Inflammatory macrophage treated with lipopolysaccharide for 1 hour (primary cell): ENCODE data around the gene KCNE4.
"Not testable (repeated sequence)": the region's sequence is repeated elsewhere in the genome, so short reads cannot be mapped to it uniquely, and the experiment has no call there.

Experiments used
- DNase-seq, 2 donors: peaks; one replicate each; pipeline ENCODE4 v3.0.0-alpha.2; 2020 to 2022

Gene KCNE4

GRCh38 chr2:223058952-223059716 lies 7.1 kb downstream of the KCNE4 start:
- no peak for DNase-seq

GRCh38 chr2:223060201-223060825 lies 8.3 kb downstream of the KCNE4 start:
- DNase-seq = no peak

GRCh38 chr2:223062396-223062795 lies 10.4 kb downstream of the KCNE4 start:
- DNase-seq = no peak

GRCh38 chr2:223065107-223065506 lies 13.1 kb downstream of the KCNE4 start:
- DNase-seq = no peak

GRCh38 chr2:223066721-223067120 lies 14.7 kb downstream of the KCNE4 start:
- DNase-seq = no peak

- no peak for DNase-seq
Observed at GRCh38 chr2:223068071-223068470, 16.1 kb downstream of the KCNE4 start.

GRCh38 chr2:223069465-223069864 lies 17.5 kb downstream of the KCNE4 start:
- no peak for DNase-seq

- DNase-seq = no peak
Observed at GRCh38 chr2:223069988-223070387, 18.0 kb downstream of the KCNE4 start.

GRCh38 chr2:223071139-223071538 lies 19.1 kb downstream of the KCNE4 start:
- no peak for DNase-seq

- no peak for DNase-seq
Observed at GRCh38 chr2:223072826-223073225, 20.8 kb downstream of the KCNE4 start.

- DNase-seq = no peak
Observed at GRCh38 chr2:223075301-223076270, 23.6 kb downstream of the KCNE4 start.

GRCh38 chr2:223076573-223076972 lies 24.6 kb downstream of the KCNE4 start:
- DNase-seq = no peak

- DNase-seq = no peak
Observed at GRCh38 chr2:223078482-223078881, 26.5 kb downstream of the KCNE4 start.

- DNase-seq = no peak
Observed at GRCh38 chr2:223079378-223079777, 27.4 kb downstream of the KCNE4 start.

- DNase-seq = no peak
Observed at GRCh38 chr2:223079925-223080324, 27.9 kb downstream of the KCNE4 start.

- not testable (repeated sequence) for DNase-seq
Observed at GRCh38 chr2:223080790-223081360, 28.9 kb downstream of the KCNE4 start.

GRCh38 chr2:223081789-223082188 lies 29.8 kb downstream of the KCNE4 start:
- DNase-seq = no peak

- no peak for DNase-seq
Observed at GRCh38 chr2:223082706-223083105, 30.7 kb downstream of the KCNE4 start.

- no peak for DNase-seq
Observed at GRCh38 chr2:223083402-223084070, 31.5 kb downstream of the KCNE4 start.

GRCh38 chr2:223084873-223085272 lies 32.9 kb downstream of the KCNE4 start:
- DNase-seq = no peak

- no peak for DNase-seq
Observed at GRCh38 chr2:223086370-223086981, 34.5 kb downstream of the KCNE4 start.

GRCh38 chr2:223087466-223087865 lies 35.5 kb downstream of the KCNE4 start:
- DNase-seq = no peak
